Gastroesophageal sphincter (tissue), 4 donors: Measurements from ENCODE around the gene ASPG. TPM values are rescaled to one million over a fixed set of nuclear protein-coding genes. Genes with fewer than 3 reads are reported as not detected.

Experiments
- small RNA-seq, 4 donors: library from RNA; depleted of rRNA; stranded (forward); fragments of <200 nt; gene quantifications; one replicate each; pipeline ENCODE3, GENCODE V24; 2016
- total RNA-seq, 4 donors: library from RNA; depleted of rRNA; stranded (reverse); fragments of >200 nt; gene quantifications; one replicate each; pipeline ENCODE4 v1.1.0, GENCODE V29; 2016

The ASPG gene
- total RNA-seq, 4 donors from 2014 or later, result 0.13 to 1.1 TPM; not detected in 2

Small RNA genes within 50 kb of the gene (small RNA-seq; reads per million reads assigned to genes)
- gene MIR203A, result 0 to 8.4 (median 2.0) reads per million in 4 donors

Other genes starting within 250 kb of the ASPG start
- 10 to 100 TPM; 13.9 to 24.8 (median 17.5) TPM for gene PPP1R13B, start 238.1 kb upstream of the ASPG start, total RNA-seq
- 1 to 10 TPM; 1.6 to 5.4 (median 2.3) TPM for gene TDRD9, start 157.2 kb upstream of the ASPG start, total RNA-seq
- not detected for gene RD3L, start 143.2 kb upstream of the ASPG start, total RNA-seq
- gene KIF26A, start 52.9 kb downstream of the ASPG start, total RNA-seq, result 1 to 10 TPM; 2.2 to 6.9 (median 2.9) TPM